ENCODE data around the gene MS4A4A.

MS4A4A gene

GRCh38 chr11:60265373-60266214 lies 14.9 kb upstream of the MS4A4A start:
- no peak overlapping the region for H3K4me3 ChIP-seq (ENCODE audit: low read length, poor library complexity, severe bottlenecking)
- no peaks in the 10 kb centered on the region for H3F3A ChIP-seq (ENCODE audit: low read depth)
- H3K4me2 ChIP-seq (ENCODE audit: low read depth, low read length, poor library complexity, severe bottlenecking) = no peak overlapping the region
- no peaks in the 10 kb centered on the region for H3K27me3 ChIP-seq (ENCODE audit: insufficient read depth, low read length, poor library complexity, severe bottlenecking)
- H2AFZ ChIP-seq (ENCODE audit: low read length) = no peak overlapping the region
- no peaks in the 10 kb centered on the region for H3K36me3 ChIP-seq (ENCODE audit: insufficient read depth, low read length)
- H3K9me2 ChIP-seq (replicated peaks; ENCODE audit: low read depth, low read length) = no peaks in the 10 kb centered on the region
- H3K9ac ChIP-seq (ENCODE audit: low read depth, low read length, poor library complexity, severe bottlenecking) = no peak overlapping the region
- no peaks in the 10 kb centered on the region for H4K20me1 ChIP-seq (ENCODE audit: insufficient read depth, low read length, poor library complexity, severe bottlenecking)
- no peaks in the 10 kb centered on the region for H3K4me1 ChIP-seq (ENCODE audit: insufficient read depth, low read length, poor library complexity, severe bottlenecking)
- H3K79me2 ChIP-seq (ENCODE audit: insufficient read depth, low read length) = no peaks in the 10 kb centered on the region
- peak; percentile 81 for TF ChIP-seq CTCF (conservative IDR thresholded peaks at IDR 0.05; ENCODE audit: low read length)
- TF ChIP-seq EZH2phosphoT487 (IDR thresholded peaks at IDR 0.05; ENCODE audit: borderline replicate concordance) = no peak
- no peaks in the 10 kb centered on the region for H3K9me3 ChIP-seq (ENCODE audit: insufficient read depth, low read depth, low read length)

GRCh38 chr11:60274416-60274815 lies 6.0 kb upstream of the MS4A4A start:
- H3K36me3 ChIP-seq (ENCODE audit: insufficient read depth, low read length) = no peaks in the 10 kb centered on the region
- no peaks in the 10 kb centered on the region for H3K4me1 ChIP-seq (ENCODE audit: insufficient read depth, low read length, poor library complexity, severe bottlenecking)
- no peak overlapping the region for H3K4me3 ChIP-seq (ENCODE audit: low read length, poor library complexity, severe bottlenecking)
- H3K27me3 ChIP-seq (ENCODE audit: insufficient read depth, low read length, poor library complexity, severe bottlenecking) = no peaks in the 10 kb centered on the region
- no peak overlapping the region for H3K9ac ChIP-seq (ENCODE audit: low read depth, low read length, poor library complexity, severe bottlenecking)
- no peaks in the 10 kb centered on the region for H3K79me2 ChIP-seq (ENCODE audit: insufficient read depth, low read length)
- no peaks in the 10 kb centered on the region for H3K9me2 ChIP-seq (replicated peaks; ENCODE audit: low read depth, low read length)
- H4K20me1 ChIP-seq (ENCODE audit: insufficient read depth, low read length, poor library complexity, severe bottlenecking) = no peaks in the 10 kb centered on the region
- no peaks in the 10 kb centered on the region for H3K9me3 ChIP-seq (ENCODE audit: insufficient read depth, low read depth, low read length)
- TF ChIP-seq EZH2phosphoT487 (IDR thresholded peaks at IDR 0.05; ENCODE audit: borderline replicate concordance) (no peak), CTCF (conservative IDR thresholded peaks at IDR 0.05; ENCODE audit: low read length) (no peak)
- H3F3A ChIP-seq (ENCODE audit: low read depth) = no peaks in the 10 kb centered on the region
- no peak overlapping the region for H3K4me2 ChIP-seq (ENCODE audit: low read depth, low read length, poor library complexity, severe bottlenecking)
- no peak overlapping the region for H2AFZ ChIP-seq (ENCODE audit: low read length)

- no peaks in the 10 kb centered on the region for H3K27me3 ChIP-seq (ENCODE audit: insufficient read depth, low read length, poor library complexity, severe bottlenecking)
- H3F3A ChIP-seq (ENCODE audit: low read depth) = no peaks in the 10 kb centered on the region
- TF ChIP-seq CTCF (conservative IDR thresholded peaks at IDR 0.05; ENCODE audit: low read length) = no peak
- TF ChIP-seq EZH2phosphoT487 (IDR thresholded peaks at IDR 0.05; ENCODE audit: borderline replicate concordance) = no peak
- no peaks in the 10 kb centered on the region for H3K9me2 ChIP-seq (replicated peaks; ENCODE audit: low read depth, low read length)
- H3K4me2 ChIP-seq (ENCODE audit: low read depth, low read length, poor library complexity, severe bottlenecking) = no peak overlapping the region
- no peaks in the 10 kb centered on the region for H3K36me3 ChIP-seq (ENCODE audit: insufficient read depth, low read length)
- H4K20me1 ChIP-seq (ENCODE audit: insufficient read depth, low read length, poor library complexity, severe bottlenecking) = no peaks in the 10 kb centered on the region
- no peak overlapping the region for H3K9ac ChIP-seq (ENCODE audit: low read depth, low read length, poor library complexity, severe bottlenecking)
- H3K79me2 ChIP-seq (ENCODE audit: insufficient read depth, low read length) = no peaks in the 10 kb centered on the region
- H3K4me1 ChIP-seq (ENCODE audit: insufficient read depth, low read length, poor library complexity, severe bottlenecking) = no peaks in the 10 kb centered on the region
- no peak overlapping the region for H3K4me3 ChIP-seq (ENCODE audit: low read length, poor library complexity, severe bottlenecking)
- H3K9me3 ChIP-seq (ENCODE audit: insufficient read depth, low read depth, low read length) = no peaks in the 10 kb centered on the region
- H2AFZ ChIP-seq (ENCODE audit: low read length) = no peak overlapping the region
These were observed 1.0 kb downstream of the MS4A4A start for GRCh38 chr11:60281485-60281884.

Measured in Loucy (cell line).